Kidney (tissue), 14 donors: Measurements from ENCODE around the gene SGF29. TPM values are rescaled to one million over a fixed set of nuclear protein-coding genes. Genes with fewer than 3 reads are reported as not detected.

ENCODE experiments used
- DNase-seq, 5 donors: peaks; one replicate each; pipeline ENCODE4 v3.0.0-alpha.2; 2013 to 2020
- FAIRE-seq: peaks from 2 replicates; lab custom pipeline; 2012; peaks lifted over from hg19 to GRCh38; lab: Jason Lieb, UNC
- H3K27ac ChIP-seq, 2 donors: one replicate each; pipeline ENCODE4 v1.7.0; 2013; ENCODE audit warnings: low read depth in 2 of 2, low read length in 2 of 2, inconsistent platforms in 1 of 2
- H3K27me3 ChIP-seq: one replicate; pipeline ENCODE4 v1.7.1; 2013; ENCODE audit warnings: low read length, inconsistent platforms; ENCODE audit not compliant: control insufficient read depth, insufficient read depth
- H3K36me3 ChIP-seq, 3 donors: one replicate each; pipeline versions ENCODE4 v1.7.0 to v1.7.1; 2013; ENCODE audit warnings: low read length in 3 of 3, control low read depth in 1 of 3, inconsistent platforms in 1 of 3; ENCODE audit not compliant: insufficient read depth in 3 of 3, control insufficient read depth in 2 of 3
- H3K4me1 ChIP-seq, 3 donors: one replicate each; pipeline versions ENCODE4 v1.7.0 to v1.7.1; 2013; ENCODE audit warnings: low read length in 3 of 3, inconsistent platforms in 1 of 3, low read depth in 1 of 3; ENCODE audit not compliant: control insufficient read depth in 2 of 3, insufficient read depth in 2 of 3
- H3K4me3 ChIP-seq, 3 donors: one replicate each; pipeline versions ENCODE4 v1.7.0 to v1.8.1; 2013; ENCODE audit warnings: low read length in 3 of 3, control low read depth in 1 of 3, inconsistent platforms in 1 of 3
- H3K9ac ChIP-seq, 3 donors: one replicate each; pipeline versions ENCODE4 v1.7.0 to v1.7.1; 2013; ENCODE audit warnings: low read length in 3 of 3, control low read depth in 1 of 3, inconsistent platforms in 1 of 3
- H3K9me3 ChIP-seq, 3 donors: one replicate each; pipeline versions ENCODE4 v1.7.0 to v1.7.1; 2013; ENCODE audit warnings: low read length in 3 of 3, control low read depth in 1 of 3, inconsistent platforms in 1 of 3; ENCODE audit not compliant: control insufficient read depth in 2 of 3, insufficient read depth in 1 of 3
- CTCF ChIP-seq: IDR thresholded peaks from 3 replicates; pipeline ENCODE4 v1.5.1; 2012; ENCODE audit warnings: mild to moderate bottlenecking, moderate library complexity, borderline replicate concordance; ENCODE audit not compliant: insufficient read depth; ENCODE audit errors: extremely low read depth
- intact Hi-C: fragments of 100-400 bp; cut with DNase I; formaldehyde crosslinking; loops from one replicate; pipeline ENCODE4 v1.11.1; 2022
- polyA plus RNA-seq: library from polyadenylated mRNA; stranded (reverse); fragments of 350-450 nt; fragmentation: Illumina TruSeq; extraction: RNeasy Lipid Tissue Mini Kit (QIAGEN cat#74804); gene quantifications from one replicate; pipeline ENCODE4 v1.2.3, GENCODE V29; 2014; ENCODE audit warnings: low read depth, low replicate concordance; ENCODE audit not compliant: insufficient read depth
- total RNA-seq: library from RNA; stranded (reverse); fragmentation: NEBNext Ultra II Directional; extraction: Animal tissue kit (Norgen Biotek cat#: 25700); gene quantifications from one replicate; pipeline ENCODE4 v1.2.1, GENCODE V29; 2021
- donor health status: control.
- donor health status: control.
- donor health status: control.
- donor health status: control.
- donor health status: control.
- donor health status: DM: yes; HTN: yes; CAD: no.
- donor health status: Normal renal cell carcinoma (clear cell type).

Gene SGF29
- total and polyA plus RNA-seq, 2 donors from 2014 or later = 20.6 to 28.5 TPM

DNA sequence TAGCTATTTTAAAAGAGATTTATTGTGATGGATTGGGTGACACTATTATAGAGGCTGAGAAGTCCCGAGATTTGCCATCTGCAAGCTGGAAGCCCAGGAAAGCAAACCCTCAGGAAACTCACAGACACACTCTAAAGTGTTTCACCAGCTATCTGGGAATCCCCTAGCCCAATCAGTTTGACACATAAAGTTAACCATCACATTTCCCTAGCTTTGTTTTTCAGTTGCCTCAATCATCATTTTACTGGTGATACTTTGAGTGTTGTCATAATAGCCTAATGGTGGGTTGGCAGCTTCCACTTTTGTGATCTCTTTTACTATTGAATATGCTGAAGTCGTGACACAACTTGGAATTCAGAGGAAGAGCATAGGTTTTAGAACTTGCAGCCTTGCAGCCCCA, 1.8 kb downstream of the SGF29 start:
- H3K4me3 ChIP-seq = no peak overlapping the region
- DNase-seq = no peak
- no peaks in the 10 kb centered on the region for H3K9me3 ChIP-seq
- no peak overlapping the region for H3K9ac ChIP-seq
- intact Hi-C loops = no loop called here
- peaks cover 0 to 5% (median 0%) of the 10 kb centered on the region in 3 donors for H3K4me1 ChIP-seq
- no peak for FAIRE-seq
- H3K27ac ChIP-seq = no peak overlapping the region
- H3K36me3 ChIP-seq = peaks cover 3 to 5% (median 4%) of the 10 kb centered on the region in 3 donors
- no peaks in the 10 kb centered on the region for H3K27me3 ChIP-seq
- TF ChIP-seq CTCF = no peak

GRCh38 chr16:28556914-28557320, 3.2 kb downstream of the SGF29 start:
- FAIRE-seq (no peak), DNase-seq (no peak)
- intact Hi-C loops = no loop called here
- peaks cover 3 to 5% (median 4%) of the 10 kb centered on the region in 3 donors for H3K36me3 ChIP-seq
- no peaks in the 10 kb centered on the region for H3K9me3 ChIP-seq
- H3K9ac ChIP-seq = no peak overlapping the region
- H3K27me3 ChIP-seq = no peaks in the 10 kb centered on the region
- peaks cover 0 to 8% (median 0%) of the 10 kb centered on the region in 3 donors for H3K4me1 ChIP-seq
- no peak overlapping the region for H3K4me3 ChIP-seq
- no peak overlapping the region for H3K27ac ChIP-seq
- TF ChIP-seq CTCF = no peak

- Histone ChIP-seq H3K36me3 (peaks cover 3 to 5% (median 4%) of the 10 kb centered on the region in 3 donors), H3K4me3 (no peak overlapping the region), H3K27ac (no peak overlapping the region), H3K9ac (no peak overlapping the region), H3K27me3 (no peaks in the 10 kb centered on the region), H3K9me3 (no peaks in the 10 kb centered on the region), H3K4me1 (peaks cover 0 to 8% (median 4%) of the 10 kb centered on the region in 3 donors)
- intact Hi-C loops = no loop called here
- DNase-seq (no peak), FAIRE-seq (no peak)
- TF ChIP-seq CTCF = no peak
Measured at GRCh38 chr16:28558456-28558855, 4.7 kb downstream of the SGF29 start.
